GM23338 (cell line): ENCODE data around the gene BAD. TPM values are rescaled to one million over a fixed set of nuclear protein-coding genes. Genes with fewer than 3 reads are reported as not detected.

ENCODE experiments used
- ATAC-seq: fragments of 200-7000 bp; cut with Tn5 transposase; 3 replicates; pipeline ENCODE4 v1.9.1; 2020
- DNase-seq: peaks from one replicate; pipeline ENCODE4 v3.0.0-alpha.2; 2015; ENCODE audit warnings: low spot score
- H2AFZ ChIP-seq: fragments of 200-600 bp; sonication (generic); 2 replicates; pipeline ENCODE4 v1.8.0; 2016; ENCODE audit warnings: antibody characterized with exemption, mild to moderate bottlenecking, moderate library complexity
- H3F3A ChIP-seq: fragments of 200-600 bp; sonication (generic); replicated peaks from 2 replicates; pipeline ENCODE4 v1.8.0; 2017; ENCODE audit warnings: antibody characterized with exemption, mixed run types, low read depth
- H3K27ac ChIP-seq: fragments of 200-600 bp; sonication (generic); 2 replicates; pipeline ENCODE4 v1.6.1; 2016; ENCODE audit warnings: low read depth
- H3K27me3 ChIP-seq: fragments of 200-600 bp; sonication (generic); 2 replicates; pipeline ENCODE4 v1.8.0; 2016; ENCODE audit warnings: mild to moderate bottlenecking, mixed run types, moderate library complexity; ENCODE audit not compliant: insufficient read depth
- H3K36me3 ChIP-seq: fragments of 200-600 bp; sonication (generic); 2 replicates; pipeline ENCODE4 v1.8.0; 2016; ENCODE audit warnings: mild to moderate bottlenecking; ENCODE audit not compliant: insufficient read depth
- H3K4me1 ChIP-seq: fragments of 200-600 bp; sonication (generic); 2 replicates; pipeline ENCODE4 v1.8.0; 2016; ENCODE audit warnings: mild to moderate bottlenecking, moderate library complexity; ENCODE audit not compliant: insufficient read depth
- H3K4me2 ChIP-seq: fragments of 200-600 bp; sonication (generic); 2 replicates; pipeline ENCODE4 v1.7.1; 2017; ENCODE audit warnings: mixed run types
- H3K4me3 ChIP-seq: fragments of 200-600 bp; sonication (generic); 2 replicates; pipeline ENCODE4 v1.6.1; 2016; ENCODE audit warnings: mixed run types
- H3K79me2 ChIP-seq: fragments of 200-600 bp; sonication (generic); replicated peaks from 2 replicates; pipeline ENCODE4 v1.8.0; 2017; ENCODE audit warnings: mild to moderate bottlenecking; ENCODE audit not compliant: insufficient read depth
- H3K9me2 ChIP-seq: fragments of 200-600 bp; sonication (generic); 2 replicates; pipeline ENCODE4 v1.8.0; 2017; ENCODE audit not compliant: insufficient read depth
- H4K20me1 ChIP-seq: fragments of 200-600 bp; sonication (generic); replicated peaks from 2 replicates; pipeline ENCODE4 v1.8.0; 2017; ENCODE audit warnings: mild to moderate bottlenecking; ENCODE audit not compliant: insufficient read depth
- H3K27ac Mint-ChIP-seq: 2 replicates; pipeline ENCODE4 v1.8.0; 2020; ENCODE audit warnings: inconsistent platforms, mild to moderate bottlenecking, moderate library complexity, mixed read lengths
- H3K27me3 Mint-ChIP-seq: 3 replicates; pipeline ENCODE4 v1.8.0; 2022; ENCODE audit warnings: low read depth, mild to moderate bottlenecking, moderate library complexity, mixed read lengths, inconsistent platforms; ENCODE audit not compliant: insufficient read depth, poor library complexity
- H3K36me3 Mint-ChIP-seq: 3 replicates; pipeline ENCODE4 v1.8.0; 2021; ENCODE audit warnings: low read depth, mild to moderate bottlenecking, inconsistent platforms, moderate library complexity, mixed read lengths
- H3K4me1 Mint-ChIP-seq: 3 replicates; pipeline ENCODE4 v1.8.0; 2020; ENCODE audit warnings: mild to moderate bottlenecking, inconsistent platforms, mixed read lengths
- H3K4me3 Mint-ChIP-seq: 3 replicates; pipeline ENCODE4 v1.8.0; 2021; ENCODE audit warnings: moderate library complexity, mild to moderate bottlenecking, inconsistent platforms, mixed read lengths
- H3K9me3 Mint-ChIP-seq: 3 replicates; pipeline ENCODE4 v1.8.0; 2020; ENCODE audit warnings: moderate library complexity, mild to moderate bottlenecking, inconsistent platforms, mixed read lengths
- CREB1 ChIP-seq: fragments of 250-450 bp; sonication (Bioruptor Pico); IDR thresholded peaks from 2 replicates; pipeline ENCODE4 v1.5.0; 2020; ENCODE audit warnings: low read depth, mild to moderate bottlenecking, moderate library complexity
- JUNB ChIP-seq: IDR thresholded peaks from one replicate; pipeline ENCODE4 v1.6.1; 2016; ENCODE audit warnings: antibody characterized with exemption; ENCODE audit not compliant: unreplicated experiment
- NANOG ChIP-seq: IDR thresholded peaks from 2 replicates; pipeline ENCODE4 v1.6.1; 2016; ENCODE audit warnings: antibody characterized with exemption, borderline replicate concordance
- ZNF114 ChIP-seq: fragments of 250-450 bp; sonication (Bioruptor Pico); IDR thresholded peaks from 2 replicates; pipeline ENCODE4 v1.5.0; 2020; ENCODE audit warnings: mild to moderate bottlenecking, moderate library complexity
- ZNF331 ChIP-seq: fragments of 250-450 bp; sonication (Bioruptor Pico); IDR thresholded peaks from 2 replicates; pipeline ENCODE4 v1.5.0; 2020; ENCODE audit warnings: low read depth, mild to moderate bottlenecking, moderate library complexity
- polyA plus RNA-seq: library from polyadenylated mRNA; unstranded; fragments of >200 nt; fragmentation: Nextera tagmentation; extraction: Ambion mirVana; gene quantifications from 2 replicates; pipeline ENCODE4 v1.2.1, GENCODE V29; 2016
- total RNA-seq: library from RNA; depleted of rRNA; stranded (reverse); fragments of >200 nt; shearing (Covaris generic); gene quantifications from 2 replicates; pipeline ENCODE4 v1.2.3, GENCODE V29; 2014
- TF ChIP-seq, protein P1 (sequence below): IDR thresholded peaks from one replicate; pipeline ENCODE4 v1.6.1; 2018; ENCODE audit warnings: antibody characterized with exemption; ENCODE audit not compliant: unreplicated experiment
- TF ChIP-seq, protein P2 (sequence below): IDR thresholded peaks from 2 replicates; pipeline ENCODE4 v1.6.1; 2016; ENCODE audit warnings: antibody characterized with exemption
- TF ChIP-seq, protein P3 (sequence below), 2 experiments: fragments of 200-600 bp in 1 of 2; sonication (generic) in 1 of 2; conservative IDR thresholded peaks; 2 replicates each; pipeline versions ENCODE4 v1.5.1 to v1.6.1; 2016 to 2017; ENCODE audit warnings: antibody characterized with exemption in 2 of 2, low read depth in 2 of 2, mild to moderate bottlenecking in 2 of 2, moderate library complexity in 1 of 2

Gene BAD
- total and polyA plus RNA-seq, 2 experiments from 2014 or later: 46.3 to 46.4 TPM

DNA sequence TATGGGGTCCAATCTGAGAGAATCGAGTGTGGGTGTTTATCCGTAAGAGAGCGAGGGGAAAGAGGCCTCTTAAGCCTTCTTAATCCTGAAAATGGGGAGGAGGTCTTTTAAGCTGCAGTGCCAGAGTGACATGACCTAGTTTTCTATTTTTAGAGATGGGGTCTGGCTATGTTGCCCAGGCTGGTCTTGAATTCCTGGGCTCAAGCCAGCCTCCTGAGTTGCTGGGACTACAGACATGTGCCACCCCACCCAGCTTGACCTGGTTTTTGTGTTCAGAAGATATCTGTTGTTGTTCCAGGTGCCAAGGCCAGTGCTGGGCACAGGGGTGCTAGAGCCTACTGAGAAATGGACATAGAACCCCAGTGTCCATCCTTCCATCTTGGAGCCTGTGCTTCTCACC is 1.4 kb downstream of the BAD start:
- H3K27ac Mint-ChIP-seq: no peak overlapping the region
- Histone ChIP-seq H2AFZ (no peak overlapping the region), H3K36me3 (no peaks in the 10 kb centered on the region), H3F3A (peaks cover 6% of the 10 kb centered on the region; the same call in 1 of the 2 replicates), H3K9me2 (no peaks in the 10 kb centered on the region), H4K20me1 (no peaks in the 10 kb centered on the region; the same call in 1 of the 2 replicates), H3K4me1 (peaks cover 8% of the 10 kb centered on the region), H3K4me2 (no peak overlapping the region; the same call in 1 of the 2 replicates), H3K27ac (no peak overlapping the region), H3K4me3 (no peak overlapping the region), H3K79me2 (no peaks in the 10 kb centered on the region), H3K27me3 (peaks cover 13% of the 10 kb centered on the region)
- ATAC-seq: no peak
- H3K4me3 Mint-ChIP-seq: peak overlapping the region; percentile 23; the same call in 1 of the 3 replicates
- H3K27me3 Mint-ChIP-seq: peaks cover 19% of the 10 kb centered on the region
- no peak for DNase-seq
- TF ChIP-seq ZNF114 (CRISPR knock-in tag) (no peak), JUNB (no peak), ZNF331 (no peak), CREB1 (CRISPR knock-in tag) (no peak), NANOG (no peak)
- TF ChIP-seq, protein P1, sequence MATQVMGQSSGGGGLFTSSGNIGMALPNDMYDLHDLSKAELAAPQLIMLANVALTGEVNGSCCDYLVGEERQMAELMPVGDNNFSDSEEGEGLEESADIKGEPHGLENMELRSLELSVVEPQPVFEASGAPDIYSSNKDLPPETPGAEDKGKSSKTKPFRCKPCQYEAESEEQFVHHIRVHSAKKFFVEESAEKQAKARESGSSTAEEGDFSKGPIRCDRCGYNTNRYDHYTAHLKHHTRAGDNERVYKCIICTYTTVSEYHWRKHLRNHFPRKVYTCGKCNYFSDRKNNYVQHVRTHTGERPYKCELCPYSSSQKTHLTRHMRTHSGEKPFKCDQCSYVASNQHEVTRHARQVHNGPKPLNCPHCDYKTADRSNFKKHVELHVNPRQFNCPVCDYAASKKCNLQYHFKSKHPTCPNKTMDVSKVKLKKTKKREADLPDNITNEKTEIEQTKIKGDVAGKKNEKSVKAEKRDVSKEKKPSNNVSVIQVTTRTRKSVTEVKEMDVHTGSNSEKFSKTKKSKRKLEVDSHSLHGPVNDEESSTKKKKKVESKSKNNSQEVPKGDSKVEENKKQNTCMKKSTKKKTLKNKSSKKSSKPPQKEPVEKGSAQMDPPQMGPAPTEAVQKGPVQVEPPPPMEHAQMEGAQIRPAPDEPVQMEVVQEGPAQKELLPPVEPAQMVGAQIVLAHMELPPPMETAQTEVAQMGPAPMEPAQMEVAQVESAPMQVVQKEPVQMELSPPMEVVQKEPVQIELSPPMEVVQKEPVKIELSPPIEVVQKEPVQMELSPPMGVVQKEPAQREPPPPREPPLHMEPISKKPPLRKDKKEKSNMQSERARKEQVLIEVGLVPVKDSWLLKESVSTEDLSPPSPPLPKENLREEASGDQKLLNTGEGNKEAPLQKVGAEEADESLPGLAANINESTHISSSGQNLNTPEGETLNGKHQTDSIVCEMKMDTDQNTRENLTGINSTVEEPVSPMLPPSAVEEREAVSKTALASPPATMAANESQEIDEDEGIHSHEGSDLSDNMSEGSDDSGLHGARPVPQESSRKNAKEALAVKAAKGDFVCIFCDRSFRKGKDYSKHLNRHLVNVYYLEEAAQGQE: no peak
- TF ChIP-seq, protein P2, sequence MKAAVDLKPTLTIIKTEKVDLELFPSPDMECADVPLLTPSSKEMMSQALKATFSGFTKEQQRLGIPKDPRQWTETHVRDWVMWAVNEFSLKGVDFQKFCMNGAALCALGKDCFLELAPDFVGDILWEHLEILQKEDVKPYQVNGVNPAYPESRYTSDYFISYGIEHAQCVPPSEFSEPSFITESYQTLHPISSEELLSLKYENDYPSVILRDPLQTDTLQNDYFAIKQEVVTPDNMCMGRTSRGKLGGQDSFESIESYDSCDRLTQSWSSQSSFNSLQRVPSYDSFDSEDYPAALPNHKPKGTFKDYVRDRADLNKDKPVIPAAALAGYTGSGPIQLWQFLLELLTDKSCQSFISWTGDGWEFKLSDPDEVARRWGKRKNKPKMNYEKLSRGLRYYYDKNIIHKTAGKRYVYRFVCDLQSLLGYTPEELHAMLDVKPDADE: no peak
- TF ChIP-seq, protein P3, sequence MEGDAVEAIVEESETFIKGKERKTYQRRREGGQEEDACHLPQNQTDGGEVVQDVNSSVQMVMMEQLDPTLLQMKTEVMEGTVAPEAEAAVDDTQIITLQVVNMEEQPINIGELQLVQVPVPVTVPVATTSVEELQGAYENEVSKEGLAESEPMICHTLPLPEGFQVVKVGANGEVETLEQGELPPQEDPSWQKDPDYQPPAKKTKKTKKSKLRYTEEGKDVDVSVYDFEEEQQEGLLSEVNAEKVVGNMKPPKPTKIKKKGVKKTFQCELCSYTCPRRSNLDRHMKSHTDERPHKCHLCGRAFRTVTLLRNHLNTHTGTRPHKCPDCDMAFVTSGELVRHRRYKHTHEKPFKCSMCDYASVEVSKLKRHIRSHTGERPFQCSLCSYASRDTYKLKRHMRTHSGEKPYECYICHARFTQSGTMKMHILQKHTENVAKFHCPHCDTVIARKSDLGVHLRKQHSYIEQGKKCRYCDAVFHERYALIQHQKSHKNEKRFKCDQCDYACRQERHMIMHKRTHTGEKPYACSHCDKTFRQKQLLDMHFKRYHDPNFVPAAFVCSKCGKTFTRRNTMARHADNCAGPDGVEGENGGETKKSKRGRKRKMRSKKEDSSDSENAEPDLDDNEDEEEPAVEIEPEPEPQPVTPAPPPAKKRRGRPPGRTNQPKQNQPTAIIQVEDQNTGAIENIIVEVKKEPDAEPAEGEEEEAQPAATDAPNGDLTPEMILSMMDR (conservative IDR thresholded peaks at IDR 0.05; ENCODE audit: low read depth in 2 of 2): no peak
- peaks cover 8% of the 10 kb centered on the region for H3K4me1 Mint-ChIP-seq
- H3K9me3 Mint-ChIP-seq: no peaks in the 10 kb centered on the region
- H3K36me3 Mint-ChIP-seq: peaks cover 10% of the 10 kb centered on the region; the same call in 2 of the 3 replicates
